ENCODE data around the gene IL21R.

IL21R gene

DNA sequence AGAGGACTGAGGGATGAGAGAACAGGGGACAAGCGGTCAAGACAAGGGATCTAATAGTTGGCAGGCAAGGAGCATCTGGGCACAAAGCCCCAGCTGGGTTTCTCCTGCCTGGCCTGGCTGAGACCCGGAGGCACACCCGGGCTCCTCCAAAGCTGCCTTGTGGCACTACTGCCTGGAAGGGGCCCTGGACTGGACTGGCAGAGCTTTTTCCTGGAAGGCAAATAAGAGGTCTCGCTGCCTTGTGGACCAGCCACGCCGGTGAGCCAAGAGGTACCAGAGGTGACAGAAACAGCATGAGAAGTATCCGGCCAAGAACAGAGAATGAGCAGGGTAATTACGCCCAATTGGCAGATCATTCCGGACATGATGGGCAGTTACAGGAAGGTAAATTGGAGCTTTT is 83.2 kb downstream of the IL21R start:
- DNase-seq (ENCODE audit: low read depth in 2 of 2): no peak

DNA sequence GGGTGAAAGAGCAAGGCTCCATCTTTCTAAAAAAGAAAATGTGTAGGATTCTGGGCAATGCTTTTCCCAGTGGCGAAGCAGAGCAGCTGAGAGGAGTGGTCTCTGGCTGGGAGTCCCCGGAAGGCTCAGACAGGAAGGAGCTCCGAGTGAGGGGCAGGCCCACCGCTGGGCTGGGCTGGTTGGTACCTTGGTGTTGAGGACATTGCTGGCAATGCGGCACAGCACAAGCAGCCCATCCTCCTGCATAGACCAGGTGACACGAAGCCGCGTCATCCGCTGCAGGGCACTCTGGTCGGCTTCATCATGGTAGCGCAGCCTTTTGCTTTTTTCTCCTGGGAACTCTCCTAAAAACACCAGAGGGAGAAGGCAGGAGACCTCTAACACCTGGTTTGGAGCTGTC is 83.8 kb downstream of the IL21R start:
- no peak for DNase-seq (ENCODE audit: low read depth in 2 of 2)

DNA sequence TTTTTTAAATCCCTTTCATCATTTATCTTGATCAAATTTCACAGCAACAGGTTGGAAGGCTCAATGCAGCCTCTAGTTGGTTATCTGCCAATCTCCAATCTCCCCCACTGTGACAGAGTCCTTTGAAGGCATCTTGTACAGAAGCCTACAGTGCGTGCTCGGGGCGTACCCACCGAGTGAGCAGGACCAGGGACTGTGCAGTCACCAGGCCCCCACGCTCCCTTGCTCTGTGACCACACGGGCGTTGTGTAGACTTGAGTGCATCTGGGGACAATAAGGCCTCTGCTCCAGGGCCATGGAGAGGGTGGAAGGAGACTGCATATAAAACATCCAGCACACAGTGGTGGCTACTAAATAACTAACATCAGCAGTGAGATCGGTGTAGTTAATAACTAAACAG is 84.4 kb downstream of the IL21R start:
- DNase-seq (ENCODE audit: low read depth in 2 of 2): no peak

DNA sequence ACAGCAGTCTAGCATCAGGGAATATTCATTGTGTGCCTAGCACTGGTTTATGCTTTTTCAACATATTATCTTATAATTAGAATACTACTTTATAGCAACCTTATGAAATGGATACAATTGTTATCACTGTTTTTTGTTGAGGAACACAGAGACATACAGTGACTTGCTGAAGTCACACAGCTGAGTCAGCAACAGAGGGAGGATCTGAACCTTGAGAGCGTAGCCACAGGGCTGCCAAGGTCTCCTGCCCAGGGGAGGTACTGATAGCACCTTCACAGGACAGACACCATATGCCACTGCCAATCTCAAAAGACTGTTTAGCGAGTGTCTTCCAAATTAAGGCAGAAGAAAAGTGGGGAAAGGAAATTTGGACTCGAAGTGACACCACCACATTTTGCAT is 84.8 kb downstream of the IL21R start:
- no peak for DNase-seq (ENCODE audit: low read depth in 2 of 2)

DNA sequence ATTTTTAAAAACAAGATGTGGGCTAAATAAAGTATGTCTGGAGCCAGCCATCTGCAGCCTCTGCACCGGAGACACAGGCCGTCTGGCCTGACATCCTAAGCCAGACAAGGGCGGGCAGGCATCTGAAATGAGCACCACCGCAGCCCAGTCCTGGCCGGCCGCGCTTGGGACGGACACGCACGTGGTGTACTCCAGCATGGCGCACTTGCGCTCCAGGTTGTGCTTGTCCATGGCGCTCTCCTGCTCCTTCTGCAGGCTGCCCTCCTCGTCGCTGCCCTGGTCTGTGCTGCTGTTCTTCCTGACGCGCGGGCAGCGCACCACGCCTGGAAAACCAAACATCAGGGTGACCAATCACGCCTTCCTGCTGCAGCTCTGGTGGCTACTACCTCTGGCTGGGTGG is 87.4 kb downstream of the IL21R start:
- DNase-seq (ENCODE audit: low read depth in 2 of 2): no peak

DNA sequence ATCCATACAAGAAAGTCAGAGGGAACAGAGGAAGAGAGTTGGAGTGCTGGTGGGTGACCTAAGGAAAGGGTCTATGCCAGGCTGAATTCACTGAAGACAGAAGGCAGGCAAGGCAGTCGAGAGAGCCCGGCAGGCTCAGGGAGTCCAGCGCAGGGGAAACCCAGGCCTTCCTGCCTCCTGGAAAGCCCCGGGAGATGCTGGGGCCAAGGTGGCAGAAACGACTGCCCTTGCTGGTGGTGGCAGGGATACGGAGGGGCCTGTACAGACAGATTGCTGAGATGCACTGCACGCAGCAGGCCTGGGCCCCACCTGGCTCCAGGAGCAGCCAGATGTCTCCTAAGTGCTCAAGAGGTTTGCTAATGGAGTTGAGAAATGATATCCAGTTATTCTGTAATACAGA is 87.9 kb downstream of the IL21R start:
- no peak for DNase-seq (ENCODE audit: low read depth in 2 of 2)

DNA sequence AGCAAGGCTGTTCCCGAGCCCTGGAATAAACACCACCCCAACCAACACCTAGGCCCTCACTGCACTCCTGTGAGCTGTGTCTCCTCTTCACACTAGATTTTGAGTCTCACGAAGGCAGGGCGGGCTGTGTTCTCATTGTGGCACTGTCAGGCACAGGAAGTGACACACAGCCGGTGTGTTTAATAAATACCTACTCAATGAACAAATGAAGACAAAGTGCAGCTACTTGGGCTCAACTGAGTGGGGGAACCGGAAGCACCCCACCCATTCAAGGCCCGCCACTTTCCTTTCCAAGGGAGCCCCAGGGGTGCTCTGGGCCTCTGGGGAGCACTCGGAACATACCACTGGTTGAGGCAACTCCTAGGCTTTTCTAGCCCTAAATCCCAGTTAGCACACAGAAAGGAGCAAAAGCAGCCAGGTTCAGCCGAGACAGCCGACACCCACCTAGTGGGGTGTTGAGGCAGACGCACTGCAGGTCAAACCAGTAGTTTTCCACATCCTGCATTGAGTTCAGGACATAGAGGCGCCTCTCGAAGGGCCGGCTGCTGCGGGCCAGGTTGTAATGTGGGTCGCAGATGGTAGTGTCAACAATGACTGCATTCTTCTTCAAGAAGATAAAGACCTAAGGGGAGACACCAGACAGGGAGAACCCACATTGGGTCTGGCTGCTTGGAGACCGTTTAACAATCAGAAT is 90.1 kb downstream of the IL21R start:
- no peak for DNase-seq (ENCODE audit: low read depth in 2 of 2)

DNA sequence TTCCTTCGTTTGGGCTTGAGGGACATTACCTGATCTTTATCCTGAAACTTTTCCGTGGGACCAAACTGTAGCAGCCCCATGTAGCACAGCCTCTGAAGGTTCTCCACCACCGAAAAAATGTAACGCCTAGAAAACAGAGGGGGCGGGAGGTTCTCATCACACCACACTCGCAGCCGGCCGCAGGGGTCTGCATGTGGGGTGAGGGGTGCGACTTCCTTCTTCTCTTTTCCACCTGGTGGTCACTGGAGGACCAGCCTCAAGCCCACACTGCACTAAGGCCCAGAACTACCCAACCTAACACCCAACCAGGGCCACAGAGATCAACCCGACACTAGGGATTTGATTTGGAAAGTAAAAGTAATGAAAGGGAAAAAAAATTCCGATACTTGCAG is 90.6 kb downstream of the IL21R start:
- no peak for DNase-seq (ENCODE audit: low read depth in 2 of 2)

DNA sequence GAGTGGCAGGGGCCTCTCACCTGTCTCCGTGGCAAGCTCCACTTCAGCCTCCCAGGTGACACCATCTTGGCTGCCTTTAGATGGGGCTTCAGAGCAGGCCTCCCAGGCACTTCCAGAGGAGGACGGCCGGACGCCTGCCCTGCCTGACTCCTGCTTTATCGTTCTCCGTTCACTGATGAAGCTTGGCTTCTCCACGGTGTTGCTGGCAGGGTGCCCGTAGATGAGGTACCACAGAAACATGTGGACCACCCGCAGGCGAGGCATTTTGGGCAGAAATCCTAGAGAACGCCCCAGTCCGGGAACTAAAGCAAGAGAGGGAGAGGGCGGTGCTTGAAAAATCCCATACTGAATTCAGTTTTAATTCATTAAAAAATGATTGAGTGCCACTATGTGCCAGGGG is 93.2 kb downstream of the IL21R start:
- no peak for DNase-seq (ENCODE audit: low read depth in 2 of 2)

DNA sequence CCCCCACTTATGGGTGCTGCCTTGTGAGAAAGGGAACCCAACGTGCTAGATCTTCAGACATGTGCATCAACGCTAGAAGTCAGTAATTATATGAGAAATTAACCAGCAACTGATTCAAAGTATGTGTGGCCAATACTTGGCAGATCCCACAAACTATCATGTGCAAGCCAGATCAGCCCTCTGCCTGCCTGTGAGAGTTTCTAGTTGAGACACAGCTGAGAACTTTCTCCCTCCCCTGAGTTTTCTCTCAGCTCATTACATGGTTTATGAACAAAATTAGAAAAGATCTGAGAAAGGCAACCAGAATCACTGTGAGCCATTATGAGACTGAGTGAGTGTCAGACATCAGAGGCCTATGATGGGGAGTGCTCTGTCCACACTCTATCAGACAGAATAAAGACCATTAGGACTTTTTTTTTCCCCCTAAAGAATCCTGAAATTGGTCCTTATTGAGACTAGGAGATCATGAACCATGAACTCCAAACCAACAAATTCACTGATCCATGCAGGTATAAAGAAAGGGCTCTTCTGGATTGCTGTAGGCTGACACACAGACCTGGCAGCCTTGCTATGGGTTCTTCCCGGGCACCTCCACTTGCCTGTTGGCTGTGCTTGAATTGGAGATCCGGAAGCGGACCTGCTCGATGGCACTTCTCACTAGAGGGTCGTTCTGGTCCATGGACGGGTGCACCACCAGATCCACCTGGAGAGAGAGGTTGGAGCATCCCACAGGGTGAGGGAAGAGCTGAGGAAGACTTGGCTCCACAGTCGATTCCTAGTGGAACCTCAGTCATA is 96.3 kb downstream of the IL21R start:
- DNase-seq (ENCODE audit: low read depth in 2 of 2): no peak

DNA sequence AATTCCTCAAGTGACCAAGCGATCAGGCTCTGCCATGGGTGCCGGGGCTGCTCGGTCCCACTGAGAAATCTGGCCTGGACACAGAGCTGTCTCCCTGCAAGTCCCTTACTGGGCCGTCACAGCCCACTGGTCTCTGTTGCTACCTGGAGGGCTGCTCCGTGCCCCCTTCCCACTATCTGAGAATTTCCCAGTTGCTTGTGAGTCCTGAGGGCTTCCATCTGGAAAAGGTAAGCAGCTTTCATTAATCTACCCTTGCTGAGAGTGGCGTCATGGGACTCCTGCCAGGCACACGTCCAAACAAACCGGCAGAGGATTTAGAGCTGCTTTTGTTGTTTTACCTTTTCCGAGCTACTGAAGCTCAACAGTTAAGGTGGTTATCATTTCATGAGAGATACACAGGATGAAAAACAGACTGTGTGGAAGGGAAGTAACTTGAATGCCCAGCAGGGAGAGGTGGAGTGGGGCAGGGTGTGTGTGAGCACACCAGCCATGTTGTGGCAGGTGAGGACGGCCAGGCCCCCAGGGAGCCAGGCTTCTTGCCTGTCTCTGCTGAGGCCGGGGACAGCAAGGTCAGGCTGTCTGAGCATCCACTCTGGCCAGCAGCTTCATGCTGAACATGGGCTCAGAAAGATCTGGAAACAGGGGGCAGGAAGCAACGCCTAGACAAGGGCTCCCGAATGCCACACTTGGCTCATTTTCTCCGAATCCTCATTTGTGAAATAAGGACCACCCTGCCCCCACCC is 97.1 kb downstream of the IL21R start:
- no peak for DNase-seq (ENCODE audit: low read depth in 2 of 2)

DNA sequence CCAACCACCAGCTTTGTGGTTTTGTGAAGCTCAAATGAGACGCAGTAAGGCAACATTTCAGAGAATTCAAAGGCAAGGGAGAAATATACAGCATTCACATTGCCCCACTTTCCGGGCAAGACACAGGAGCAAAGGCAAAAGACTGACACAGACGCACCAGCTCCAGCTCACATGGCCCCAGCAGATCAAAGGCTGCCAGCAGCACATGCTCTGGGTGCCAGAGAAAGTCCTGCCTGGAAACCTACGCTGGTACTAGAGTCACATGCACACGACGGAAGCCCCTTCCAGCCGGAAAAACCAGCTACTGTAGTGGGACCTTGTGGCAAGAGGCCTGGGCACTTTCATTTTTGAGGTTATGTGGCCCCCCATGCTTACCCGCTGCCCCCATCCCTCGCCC is 97.7 kb downstream of the IL21R start:
- no peak for DNase-seq (ENCODE audit: low read depth in 2 of 2)

DNA sequence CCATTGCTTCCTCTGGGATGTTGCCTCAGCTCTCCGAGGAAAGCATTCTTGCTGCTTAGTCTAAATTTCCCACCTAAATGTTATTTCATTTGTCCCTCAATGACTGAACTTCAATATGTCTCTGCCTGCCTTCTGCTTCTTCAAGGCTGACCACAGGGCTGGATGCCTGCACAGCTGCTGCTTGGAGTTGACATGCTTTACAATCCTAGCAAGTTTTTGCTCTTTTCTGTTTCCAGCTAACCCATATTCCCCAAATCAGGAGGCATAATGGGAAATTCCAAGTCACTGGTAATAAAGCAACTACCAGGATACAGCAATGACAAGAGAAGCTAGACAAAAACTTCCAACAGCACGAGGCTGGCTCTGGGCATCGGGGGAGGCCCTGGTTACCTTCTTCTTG is 98.8 kb downstream of the IL21R start:
- DNase-seq (ENCODE audit: low read depth in 2 of 2): no peak

All from stimulated activated CD8-positive, alpha-beta memory T cell treated with anti-CD3 and anti-CD28 coated beads, Interleukin-2, amount 100 ng/mL, for 48 hours (primary cell).